ENCODE measurements around the gene CYTH2.
"Not testable (repeated sequence)": the region's sequence is repeated elsewhere in the genome, so short reads cannot be mapped to it uniquely, and the experiment has no call there.

CYTH2 gene

GRCh38 chr19:48511800-48512503, 42.8 kb downstream of the CYTH2 start, which contains the start of gene LMTK3:
LMTK3 (minus strand) TSS chr19:48511835; CDS start chr19:48511576, 259 bp downstream.
- DNase-seq (ENCODE audit: low read depth in 2 of 2): peak; percentile 55 to 72

- no peak for DNase-seq (ENCODE audit: low read depth in 2 of 2)
Observed at GRCh38 chr19:48512504-48513288, 43.5 kb downstream of the CYTH2 start.

GRCh38 chr19:48513289-48514122, 44.3 kb downstream of the CYTH2 start:
- DNase-seq (ENCODE audit: low read depth in 2 of 2): peak; percentile 49 to 66

- DNase-seq (ENCODE audit: low read depth in 2 of 2): no peak
Observed at GRCh38 chr19:48514123-48514458, 44.9 kb downstream of the CYTH2 start.

GRCh38 chr19:48516536-48516935, 47.4 kb downstream of the CYTH2 start:
- no peak for DNase-seq (ENCODE audit: low read depth in 2 of 2)

- no peak for DNase-seq (ENCODE audit: low read depth in 2 of 2)
Observed at GRCh38 chr19:48518207-48518606, 49.0 kb downstream of the CYTH2 start.

- not testable (repeated sequence) for DNase-seq (ENCODE audit: low read depth in 2 of 2)
Observed at GRCh38 chr19:48519426-48519825, 50.3 kb downstream of the CYTH2 start.

GRCh38 chr19:48520134-48520533, 51.0 kb downstream of the CYTH2 start:
- DNase-seq (ENCODE audit: low read depth in 2 of 2): no peak

- DNase-seq (ENCODE audit: low read depth in 2 of 2): no peak
Observed at GRCh38 chr19:48524221-48524620, 55.1 kb downstream of the CYTH2 start.

- DNase-seq (ENCODE audit: low read depth in 2 of 2): no peak
Observed at GRCh38 chr19:48524732-48525131, 55.6 kb downstream of the CYTH2 start.

GRCh38 chr19:48529156-48529555, 60.0 kb downstream of the CYTH2 start:
- DNase-seq (ENCODE audit: low read depth in 2 of 2): no peak

- DNase-seq (ENCODE audit: low read depth in 2 of 2): no peak
Observed at GRCh38 chr19:48530066-48530720, 61.0 kb downstream of the CYTH2 start.

GRCh38 chr19:48530770-48531169, 61.6 kb downstream of the CYTH2 start:
- DNase-seq (ENCODE audit: low read depth in 2 of 2): no peak

All from stimulated activated CD4-positive, alpha-beta T cell treated with anti-CD3 and anti-CD28 coated beads, Interleukin-15, amount 100 ng/mL, for 48 hours (primary cell).